PC-9 (cell line): ENCODE results near the gene CCDC85C. TPM values are rescaled to one million over a fixed set of nuclear protein-coding genes. Genes with fewer than 3 reads are reported as not detected.

Source experiments
- BruUV-seq: library from RNA; stranded (reverse); fragments of 400-500 nt; replicated peaks from 2 replicates; lab custom pipeline; 2021; lab: Mats Ljungman, UMichigan
- CTCF ChIA-PET: fragments of 300-600 bp; sonication (Branson Sonifier 250); formaldehyde crosslinking; loops from one replicate; lab custom pipeline; 2022; ENCODE audit warnings: antibody characterized with exemption; lab: Charles Lee
- POLR2A ChIA-PET: fragments of 300-600 bp; sonication (Branson Sonifier 250); formaldehyde crosslinking; loops from one replicate; lab custom pipeline; 2022; ENCODE audit warnings: antibody characterized with exemption; ENCODE audit not compliant: unreplicated experiment; lab: Charles Lee
- DNase-seq, 2 experiments: peaks; one replicate each; pipeline versions ENCODE4 v3.0.0 to v3.0.0-alpha.2; 2015 to 2022; ENCODE audit warnings: mixed read lengths in 1 of 2
- H2AFZ ChIP-seq: fragments of 200-600 bp; sonication (generic); 2 replicates; pipeline ENCODE4 v1.8.1; 2017; ENCODE audit warnings: antibody characterized with exemption
- H3F3A ChIP-seq: fragments of 200-600 bp; sonication (generic); 2 replicates; pipeline ENCODE4 v1.8.1; 2017; ENCODE audit warnings: antibody characterized with exemption, mild to moderate bottlenecking, low read depth; ENCODE audit not compliant: insufficient read depth
- H3K27ac ChIP-seq: fragments of 200-600 bp; sonication (generic); 2 replicates; pipeline ENCODE4 v1.6.1; 2016; ENCODE audit warnings: mixed run types
- H3K27me3 ChIP-seq: fragments of 200-600 bp; sonication (generic); 2 replicates; pipeline ENCODE4 v1.6.1; 2016; ENCODE audit warnings: low read depth, mixed run types; ENCODE audit not compliant: insufficient read depth
- H3K36me3 ChIP-seq: fragments of 200-600 bp; sonication (generic); 2 replicates; pipeline ENCODE4 v1.6.1; 2016; ENCODE audit warnings: low read depth, mixed run types
- H3K4me1 ChIP-seq: fragments of 200-600 bp; sonication (generic); replicated peaks from 2 replicates; pipeline ENCODE4 v1.6.1; 2016; ENCODE audit warnings: mixed run types; ENCODE audit not compliant: insufficient read depth
- H3K4me2 ChIP-seq: fragments of 200-600 bp; sonication (generic); 2 replicates; pipeline ENCODE4 v1.6.1; 2017; ENCODE audit warnings: mixed run types
- H3K4me3 ChIP-seq: fragments of 200-600 bp; sonication (generic); 2 replicates; pipeline ENCODE4 v1.6.1; 2016; ENCODE audit warnings: mixed run types
- H3K79me2 ChIP-seq: fragments of 200-600 bp; sonication (generic); 2 replicates; pipeline ENCODE4 v1.6.1; 2017; ENCODE audit warnings: low read depth, mixed run types
- H3K9me2 ChIP-seq: fragments of 200-600 bp; sonication (generic); 2 replicates; pipeline ENCODE4 v1.8.1; 2017; ENCODE audit warnings: mild to moderate bottlenecking; ENCODE audit not compliant: insufficient read depth
- H3K9me3 ChIP-seq: fragments of 200-600 bp; sonication (generic); 2 replicates; pipeline ENCODE4 v1.8.1; 2016; ENCODE audit warnings: low read depth; ENCODE audit not compliant: insufficient read depth
- H4K20me1 ChIP-seq: fragments of 200-600 bp; sonication (generic); 2 replicates; pipeline ENCODE4 v1.8.1; 2017; ENCODE audit not compliant: insufficient read depth
- CTCF ChIP-seq: fragments of 200-600 bp; sonication (generic); conservative IDR thresholded peaks from 2 replicates; pipeline ENCODE4 v1.6.1; 2017; ENCODE audit warnings: mixed run types, antibody characterized with exemption, mild to moderate bottlenecking, moderate library complexity
- EZH2 ChIP-seq: fragments of 200-600 bp; sonication (generic); IDR thresholded peaks from 2 replicates; pipeline ENCODE4 v1.8.0; 2017; ENCODE audit warnings: antibody characterized with exemption, low read depth
- intact Hi-C: fragments of 100-400 bp; cut with micrococcal nuclease; formaldehyde crosslinking; loops from one replicate; pipeline ENCODE4 v1.10.0; 2022; ENCODE audit not compliant: unreplicated experiment
- total RNA-seq: library from RNA; stranded (reverse); gene quantifications from 2 replicates; pipeline ENCODE4 v1.2.3, GENCODE V29; 2021

Gene CCDC85C
- total RNA-seq, 1 experiment from 2014 or later, result 21.2 TPM

- H3K4me1 ChIP-seq, result no peaks in the 10 kb centered on the region
- H3K79me2 ChIP-seq, result no peaks in the 10 kb centered on the region
- no peaks in the 10 kb centered on the region for H3F3A ChIP-seq
- no peak overlapping the region for H2AFZ ChIP-seq
- intact Hi-C loops, result loop anchor here (2.0 kb wide), 1 partner anchor 111 kb away; no protein-coding TSS in a partner anchor
- no peak overlapping the region for H3K4me3 ChIP-seq
- H4K20me1 ChIP-seq, result no peaks in the 10 kb centered on the region
- no TSS peak for BruUV-seq
- DNase-seq, result no peak
- H3K9me2 ChIP-seq, result no peaks in the 10 kb centered on the region
- H3K27me3 ChIP-seq, result no peaks in the 10 kb centered on the region
- no peaks in the 10 kb centered on the region for H3K36me3 ChIP-seq
- H3K9me3 ChIP-seq, result no peaks in the 10 kb centered on the region
- ChIA-PET POLR2A (no interaction called here), CTCF (no interaction called here)
- H3K27ac ChIP-seq, result no peak overlapping the region
- H3K4me2 ChIP-seq, result no peak overlapping the region
- TF ChIP-seq CTCF (no peak), EZH2 (no peak)
Observed at GRCh38 chr14:99517643-99518381, 86.2 kb downstream of the CCDC85C start.

GRCh38 chr14:99516871-99517642 lies 87.0 kb downstream of the CCDC85C start:
- CTCF ChIA-PET, result no interaction called here
- intact Hi-C loops, result no loop called here

More at GRCh38 chr14:99516871-99517642, 87.0 kb downstream of the CCDC85C start:
- Histone ChIP-seq H3K27ac (no peak overlapping the region), H3K4me3 (no peak overlapping the region), H3K27me3 (no peaks in the 10 kb centered on the region), H2AFZ (no peak overlapping the region), H3K4me1 (no peaks in the 10 kb centered on the region), H4K20me1 (no peaks in the 10 kb centered on the region), H3K4me2 (no peak overlapping the region), H3K79me2 (no peaks in the 10 kb centered on the region), H3K9me3 (no peaks in the 10 kb centered on the region), H3K36me3 (no peaks in the 10 kb centered on the region), H3F3A (no peaks in the 10 kb centered on the region), H3K9me2 (no peaks in the 10 kb centered on the region)
- BruUV-seq, result no TSS peak
- POLR2A ChIA-PET, result no interaction called here
- DNase-seq, result no peak
- TF ChIP-seq EZH2, result no peak
- no peak for TF ChIP-seq CTCF
